H9 (cell line): ENCODE measurements around the gene ADGRG4. TPM values are rescaled to one million over a fixed set of nuclear protein-coding genes. Genes with fewer than 3 reads are reported as not detected.

Experiments
- DNase-seq: peaks from one replicate; pipeline ENCODE4 v3.0.0-alpha.2; 2017
- H2AFZ ChIP-seq: one replicate; pipeline ENCODE4 v1.6.1; 2013; ENCODE audit warnings: mild to moderate bottlenecking, low read length, control low read depth, moderate library complexity
- H2AK5ac ChIP-seq: 2 replicates; pipeline ENCODE4 v1.6.1; 2013; ENCODE audit warnings: low read length, control low read depth, mixed read lengths; ENCODE audit not compliant: insufficient read length
- H2BK120ac ChIP-seq: one replicate; pipeline ENCODE4 v1.6.1; 2013; ENCODE audit warnings: low read depth, mild to moderate bottlenecking, low read length, control low read depth, inconsistent platforms; ENCODE audit not compliant: poor library complexity, severe bottlenecking
- H2BK12ac ChIP-seq: 2 replicates; pipeline ENCODE4 v1.6.1; 2013; ENCODE audit warnings: low read length, control low read depth, mixed read lengths, low read depth; ENCODE audit not compliant: insufficient read length
- H2BK15ac ChIP-seq: 2 replicates; pipeline ENCODE4 v1.6.1; 2013; ENCODE audit warnings: low read depth, low read length, control low read depth
- H2BK20ac ChIP-seq: one replicate; pipeline ENCODE4 v1.6.1; 2013; ENCODE audit warnings: low read depth, mild to moderate bottlenecking, low read length, control low read depth, inconsistent platforms; ENCODE audit not compliant: poor library complexity, severe bottlenecking
- H2BK5ac ChIP-seq: 2 replicates; pipeline ENCODE4 v1.6.1; 2013; ENCODE audit warnings: low read length, control low read depth, mixed read lengths; ENCODE audit not compliant: insufficient read length
- H3K14ac ChIP-seq: 2 replicates; pipeline ENCODE4 v1.6.1; 2013; ENCODE audit warnings: low read length, control low read depth; ENCODE audit not compliant: insufficient read depth
- H3K18ac ChIP-seq: 2 replicates; pipeline ENCODE4 v1.6.1; 2013; ENCODE audit warnings: low read depth, mild to moderate bottlenecking, mixed read lengths, low read length, control low read depth; ENCODE audit not compliant: insufficient read length
- H3K23ac ChIP-seq: 2 replicates; pipeline ENCODE4 v1.6.1; 2013; ENCODE audit warnings: low read length, control low read depth, mixed read lengths, low read depth; ENCODE audit not compliant: insufficient read length
- H3K23me2 ChIP-seq: 2 replicates; pipeline ENCODE4 v1.6.1; 2013; ENCODE audit warnings: low read depth, mild to moderate bottlenecking, mixed read lengths, low read length, control low read depth; ENCODE audit not compliant: insufficient read length, poor library complexity, severe bottlenecking
- H3K27ac ChIP-seq: 2 replicates; pipeline ENCODE4 v1.5.1; 2013; ENCODE audit warnings: low read length, control low read depth, mixed read lengths, low read depth; ENCODE audit not compliant: insufficient read length
- H3K27me3 ChIP-seq: 2 replicates; pipeline ENCODE4 v1.6.1; 2013; ENCODE audit warnings: low read length, control low read depth, inconsistent platforms; ENCODE audit not compliant: insufficient read depth
- H3K4ac ChIP-seq: 2 replicates; pipeline ENCODE4 v1.6.1; 2013; ENCODE audit warnings: low read depth, mild to moderate bottlenecking, control low read depth, inconsistent platforms, low read length, moderate library complexity
- H3K4me1 ChIP-seq: 2 replicates; pipeline ENCODE4 v1.6.1; 2013; ENCODE audit warnings: low read length, control low read depth, inconsistent platforms; ENCODE audit not compliant: insufficient read depth
- H3K4me2 ChIP-seq: 2 replicates; pipeline ENCODE4 v1.6.1; 2013; ENCODE audit warnings: low read length, control low read depth, mixed read lengths; ENCODE audit not compliant: insufficient read length, insufficient read depth
- H3K56ac ChIP-seq: 2 replicates; pipeline ENCODE4 v1.6.1; 2013; ENCODE audit warnings: low read depth, mild to moderate bottlenecking, mixed read lengths, low read length, control low read depth; ENCODE audit not compliant: insufficient read length
- H3K79me1 ChIP-seq: 2 replicates; pipeline ENCODE4 v1.6.1; 2013; ENCODE audit warnings: low read depth, mild to moderate bottlenecking, moderate library complexity, low read length, control low read depth, inconsistent platforms; ENCODE audit not compliant: insufficient read depth, poor library complexity, severe bottlenecking
- H3K79me2 ChIP-seq: 2 replicates; pipeline ENCODE4 v1.6.1; 2013; ENCODE audit warnings: low read length, control low read depth, inconsistent platforms; ENCODE audit not compliant: insufficient read depth
- H3K9ac ChIP-seq: 2 replicates; pipeline ENCODE4 v1.6.1; 2013; ENCODE audit warnings: low read length, control low read depth, mixed read lengths; ENCODE audit not compliant: insufficient read length; ENCODE audit errors: extremely low read depth
- H3K9me3 ChIP-seq: one replicate; pipeline ENCODE4 v1.6.1; 2013; ENCODE audit warnings: low read depth, low read length, inconsistent platforms; ENCODE audit not compliant: control insufficient read depth
- H3T11ph ChIP-seq: one replicate; pipeline ENCODE4 v1.6.1; 2013; ENCODE audit warnings: mild to moderate bottlenecking, low read length, control low read depth, inconsistent platforms
- H4K20me1 ChIP-seq: one replicate; pipeline ENCODE4 v1.6.1; 2013; ENCODE audit not compliant: control insufficient read depth, insufficient read length, insufficient read depth
- H4K5ac ChIP-seq: 2 replicates; pipeline ENCODE4 v1.6.1; 2013; ENCODE audit warnings: low read depth, mild to moderate bottlenecking, mixed read lengths, low read length, control low read depth; ENCODE audit not compliant: insufficient read length
- H4K8ac ChIP-seq: replicated peaks from 2 replicates; pipeline ENCODE4 v1.6.1; 2013; ENCODE audit warnings: low read length, control low read depth, mixed read lengths, low read depth; ENCODE audit not compliant: insufficient read length
- H4K91ac ChIP-seq: 2 replicates; pipeline ENCODE4 v1.6.1; 2013; ENCODE audit warnings: low read depth, mild to moderate bottlenecking, moderate library complexity, mixed read lengths, low read length, control low read depth; ENCODE audit not compliant: insufficient read length
- H3K27ac Mint-ChIP-seq, 3 experiments: 2 replicates in 2 of 3; 3 replicates in 1 of 3; pipeline ENCODE4 v1.8.0; 2020 to 2021; ENCODE audit warnings: mixed read lengths in 3 of 3, mild to moderate bottlenecking in 1 of 3, moderate library complexity in 1 of 3
- H3K27me3 Mint-ChIP-seq: 2 replicates; pipeline ENCODE4 v1.8.0; 2021; ENCODE audit warnings: low read depth, mild to moderate bottlenecking, moderate library complexity, mixed read lengths
- H3K36me3 Mint-ChIP-seq, 3 experiments: 2 replicates in 2 of 3; 3 replicates in 1 of 3; pipeline ENCODE4 v1.8.0; 2020 to 2021; ENCODE audit warnings: low read depth in 3 of 3, mixed read lengths in 3 of 3; ENCODE audit not compliant: insufficient read depth in 1 of 3
- H3K4me1 Mint-ChIP-seq, 2 experiments: 2 replicates each; pipeline ENCODE4 v1.8.0; 2020; ENCODE audit warnings: mixed read lengths in 2 of 2
- H3K4me3 Mint-ChIP-seq, 2 experiments: 2 replicates in 1 of 2; 3 replicates in 1 of 2; pipeline ENCODE4 v1.8.0; 2020 to 2021; ENCODE audit warnings: mild to moderate bottlenecking in 2 of 2, mixed read lengths in 2 of 2, moderate library complexity in 1 of 2
- H3K9me3 Mint-ChIP-seq, 2 experiments: 2 replicates in 1 of 2; 3 replicates in 1 of 2; pipeline ENCODE4 v1.8.0; 2020; ENCODE audit warnings: mild to moderate bottlenecking in 2 of 2, mixed read lengths in 2 of 2, moderate library complexity in 1 of 2
- WGBS: extraction: QIAGEN DNeasy Blood & Tissue Kit; methylation state at CpG from one replicate; pipeline ENCODE4 v1.1.7; 2013; ENCODE audit warnings: missing lambda C conversion rate, low lambda C conversion rate, mixed read lengths; ENCODE audit not compliant: insufficient read length; ENCODE audit errors: extremely low coverage; 5-methylcytosine and 5-hydroxymethylcytosine counted together
- total RNA-seq: library from RNA; stranded (reverse); gene quantifications from 2 replicates; pipeline ENCODE4 v1.2.1, GENCODE V29; 2021
- TF ChIP-seq, protein P1 (sequence below): fragments of 200-600 bp; sonication (generic); conservative IDR thresholded peaks from 3 replicates; pipeline ENCODE4 v1.8.0; 2021; ENCODE audit warnings: antibody characterized with exemption, mild to moderate bottlenecking

ADGRG4 gene
- total RNA-seq, 1 experiment from 2014 or later = not detected

DNA sequence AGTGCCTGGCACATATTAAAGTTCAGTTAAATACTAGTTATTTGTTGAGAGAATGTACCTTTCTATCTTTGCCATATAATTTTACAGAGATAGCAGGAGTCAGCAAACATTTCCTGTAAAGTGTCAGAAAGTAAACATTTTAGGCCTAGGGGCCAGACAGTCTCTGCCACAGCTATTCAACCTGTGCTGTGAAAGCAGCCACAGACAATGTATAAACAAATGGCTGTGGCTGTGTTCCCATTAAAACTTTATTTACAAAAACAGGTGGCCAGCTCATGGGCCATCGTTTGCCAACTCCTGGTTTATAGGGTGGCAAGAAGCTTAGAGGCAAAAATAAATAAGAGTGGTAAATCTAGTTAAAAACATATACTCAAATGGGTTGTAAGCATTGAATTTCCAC, 153.0 kb downstream of the ADGRG4 start:
- H2BK15ac ChIP-seq = no peak overlapping the region
- no peak overlapping the region for H4K5ac ChIP-seq
- H3K14ac ChIP-seq = no peak overlapping the region
- H3K27me3 ChIP-seq = no peaks in the 10 kb centered on the region
- H3T11ph ChIP-seq = no peak overlapping the region
- H3K27ac ChIP-seq = no peak overlapping the region
- H3K79me2 ChIP-seq = no peaks in the 10 kb centered on the region
- H3K4me2 ChIP-seq = no peak overlapping the region
- Mint-ChIP-seq H3K4me3 (no peak overlapping the region), H3K27ac (no peak overlapping the region), H3K9me3 (peaks cover 32 to 36% of the 10 kb centered on the region in 2 experiments), H3K4me1 (no peaks in the 10 kb centered on the region), H3K27me3 (peaks cover 2% of the 10 kb centered on the region; the same call in 1 of the 2 replicates), H3K36me3 (no peaks in the 10 kb centered on the region)
- H3K9ac ChIP-seq = no peak overlapping the region
- H2AK5ac ChIP-seq = no peak overlapping the region
- H2BK20ac ChIP-seq = no peak overlapping the region
- TF ChIP-seq, protein P1, sequence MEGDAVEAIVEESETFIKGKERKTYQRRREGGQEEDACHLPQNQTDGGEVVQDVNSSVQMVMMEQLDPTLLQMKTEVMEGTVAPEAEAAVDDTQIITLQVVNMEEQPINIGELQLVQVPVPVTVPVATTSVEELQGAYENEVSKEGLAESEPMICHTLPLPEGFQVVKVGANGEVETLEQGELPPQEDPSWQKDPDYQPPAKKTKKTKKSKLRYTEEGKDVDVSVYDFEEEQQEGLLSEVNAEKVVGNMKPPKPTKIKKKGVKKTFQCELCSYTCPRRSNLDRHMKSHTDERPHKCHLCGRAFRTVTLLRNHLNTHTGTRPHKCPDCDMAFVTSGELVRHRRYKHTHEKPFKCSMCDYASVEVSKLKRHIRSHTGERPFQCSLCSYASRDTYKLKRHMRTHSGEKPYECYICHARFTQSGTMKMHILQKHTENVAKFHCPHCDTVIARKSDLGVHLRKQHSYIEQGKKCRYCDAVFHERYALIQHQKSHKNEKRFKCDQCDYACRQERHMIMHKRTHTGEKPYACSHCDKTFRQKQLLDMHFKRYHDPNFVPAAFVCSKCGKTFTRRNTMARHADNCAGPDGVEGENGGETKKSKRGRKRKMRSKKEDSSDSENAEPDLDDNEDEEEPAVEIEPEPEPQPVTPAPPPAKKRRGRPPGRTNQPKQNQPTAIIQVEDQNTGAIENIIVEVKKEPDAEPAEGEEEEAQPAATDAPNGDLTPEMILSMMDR = no peak
- no peaks in the 10 kb centered on the region for H3K79me1 ChIP-seq
- no peak overlapping the region for H3K23ac ChIP-seq
- no peak overlapping the region for H2AFZ ChIP-seq
- H2BK12ac ChIP-seq = no peak overlapping the region
- no peak overlapping the region for H2BK5ac ChIP-seq
- H3K56ac ChIP-seq = no peak overlapping the region
- WGBS = no CpG with 5 or more reads among the region's 1 CpG
- H3K9me3 ChIP-seq = peaks cover 43% of the 10 kb centered on the region
- H4K8ac ChIP-seq = no peak overlapping the region
- H3K4me1 ChIP-seq = no peaks in the 10 kb centered on the region
- no peak overlapping the region for H2BK120ac ChIP-seq
- H3K4ac ChIP-seq = no peak overlapping the region
- no peaks in the 10 kb centered on the region for H3K23me2 ChIP-seq
- H4K20me1 ChIP-seq = no peaks in the 10 kb centered on the region
- H3K18ac ChIP-seq = no peak overlapping the region
- DNase-seq = no peak
- H4K91ac ChIP-seq = no peak overlapping the region
